ENCODE data around the gene SND1.
A peak's percentile ranks its signal among the peaks of the same experiment; 100 is the strongest.
"Not testable (repeated sequence)": the region's sequence is repeated elsewhere in the genome, so short reads cannot be mapped to it uniquely, and the experiment has no call there.

SND1 gene

GRCh38 chr7:128100225-128100948 lies 448.4 kb downstream of the SND1 start:
- Mint-ChIP-seq H3K4me1 (peaks cover 55% of the 10 kb centered on the region), H3K27me3 (peaks cover 11% of the 10 kb centered on the region), H3K9me3 (no peaks in the 10 kb centered on the region), H3K27ac (peak overlapping the region in 1 of 2 donors; percentile 35), H3K4me3 (no peak overlapping the region)
- ATAC-seq (no peak), DNase-seq (no peak)

GRCh38 chr7:128100949-128101713 lies 449.1 kb downstream of the SND1 start:
- no peak overlapping the region for H3K4me3 Mint-ChIP-seq
- DNase-seq = no peak
- no peak for ATAC-seq
- H3K9me3 Mint-ChIP-seq = no peaks in the 10 kb centered on the region
- H3K27me3 Mint-ChIP-seq = peaks cover 12% of the 10 kb centered on the region
- no peak overlapping the region for H3K27ac Mint-ChIP-seq
- peaks cover 60% of the 10 kb centered on the region for H3K4me1 Mint-ChIP-seq

GRCh38 chr7:128102490-128103291 lies 450.7 kb downstream of the SND1 start:
- DNase-seq (no peak), ATAC-seq (peak; percentile 10)
- H3K4me3 Mint-ChIP-seq = peak overlapping the region in 1 of 2 donors; percentile 47
- H3K4me1 Mint-ChIP-seq = peaks cover 74% of the 10 kb centered on the region
- no peaks in the 10 kb centered on the region for H3K9me3 Mint-ChIP-seq
- peaks cover 12% of the 10 kb centered on the region for H3K27me3 Mint-ChIP-seq
- no peak overlapping the region for H3K27ac Mint-ChIP-seq

- DNase-seq = peak; percentile 29 to 33
- H3K4me3 Mint-ChIP-seq = peak overlapping the region; percentile 82 to 88
- peaks cover 83% of the 10 kb centered on the region for H3K4me1 Mint-ChIP-seq
- peak; percentile 48 for ATAC-seq
- H3K27me3 Mint-ChIP-seq = peaks cover 12% of the 10 kb centered on the region
- no peak overlapping the region for H3K27ac Mint-ChIP-seq
- H3K9me3 Mint-ChIP-seq = no peaks in the 10 kb centered on the region
These were observed 451.6 kb downstream of the SND1 start for GRCh38 chr7:128103498-128104107.

DNA sequence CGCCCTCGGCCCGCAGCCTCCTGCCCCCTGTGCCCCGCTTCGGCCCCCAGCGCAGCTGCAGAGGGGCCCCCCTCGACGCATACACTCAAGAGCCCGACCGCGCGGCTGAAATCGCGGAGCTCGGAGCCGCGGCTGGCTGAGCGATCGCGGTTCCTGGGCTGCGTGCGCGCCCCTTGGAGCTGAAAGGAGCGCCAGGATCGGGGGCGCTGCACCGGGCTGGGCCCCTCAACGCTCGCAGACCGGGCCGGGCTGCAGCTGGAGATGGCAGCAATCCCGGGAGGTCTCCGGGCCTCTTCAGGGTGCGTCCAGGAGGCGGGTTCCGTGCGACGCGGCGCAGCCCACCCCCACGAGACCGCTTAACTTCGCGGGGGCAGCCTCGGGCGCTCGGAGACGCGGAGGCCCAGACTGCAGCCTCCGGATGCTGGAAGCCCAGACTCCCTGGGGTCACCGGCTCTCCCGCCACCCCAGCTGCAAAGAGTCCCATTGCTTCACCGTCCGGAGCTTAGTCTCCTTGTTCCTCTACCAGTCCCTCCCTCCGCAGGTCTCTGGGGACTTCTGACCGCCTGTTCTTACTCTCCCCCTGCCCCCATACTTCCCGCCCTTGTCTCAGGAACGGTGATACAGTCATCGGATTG lies 452.2 kb downstream of the SND1 start:
- Mint-ChIP-seq H3K27me3 (peaks cover 12% of the 10 kb centered on the region), H3K27ac (peak overlapping the region in 1 of 2 donors; percentile 22), H3K9me3 (no peaks in the 10 kb centered on the region), H3K4me1 (peaks cover 85% of the 10 kb centered on the region), H3K4me3 (peak overlapping the region; percentile 82 to 88)
- DNase-seq (peak; percentile 17 to 22), ATAC-seq (peak; percentile 24)

GRCh38 chr7:128105228-128106022 lies 453.4 kb downstream of the SND1 start:
- peaks cover 87% of the 10 kb centered on the region for H3K4me1 Mint-ChIP-seq

DNA sequence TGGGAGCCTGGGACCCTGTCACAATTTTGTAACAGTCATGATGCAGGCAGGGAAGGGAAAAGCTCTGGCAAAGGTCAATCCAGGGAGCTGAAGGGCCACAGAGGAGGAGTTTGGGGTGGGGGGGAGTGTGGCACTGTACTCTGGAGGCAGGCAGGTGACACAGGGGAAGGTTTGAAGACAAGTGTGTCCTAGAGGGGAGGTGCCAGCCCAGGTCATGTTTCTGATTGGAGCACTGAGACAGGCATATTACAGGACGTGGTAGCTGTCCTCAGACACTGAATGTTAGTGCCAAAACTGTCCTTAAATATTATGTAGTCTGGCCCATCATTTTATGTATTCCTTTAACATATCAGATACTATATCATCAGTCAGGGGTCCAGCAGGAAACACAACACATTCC lies 454.8 kb downstream of the SND1 start:
- H3K27me3 Mint-ChIP-seq = peaks cover 12% of the 10 kb centered on the region
- H3K27ac Mint-ChIP-seq = peak overlapping the region in 1 of 2 donors; percentile 93
- H3K4me3 Mint-ChIP-seq = no peak overlapping the region
- ATAC-seq (no peak), DNase-seq (no peak)
- no peaks in the 10 kb centered on the region for H3K9me3 Mint-ChIP-seq
- H3K4me1 Mint-ChIP-seq = peaks cover 88% of the 10 kb centered on the region

More at GRCh38 chr7:128105228-128106022, 453.4 kb downstream of the SND1 start:
- H3K9me3 Mint-ChIP-seq = no peaks in the 10 kb centered on the region
- H3K27me3 Mint-ChIP-seq = peaks cover 12% of the 10 kb centered on the region
- H3K27ac Mint-ChIP-seq = no peak overlapping the region
- no peak for DNase-seq
- peak overlapping the region in 1 of 2 donors; percentile 22 for H3K4me3 Mint-ChIP-seq
- ATAC-seq = no peak

- not testable (repeated sequence) for DNase-seq, H3K27ac Mint-ChIP-seq, H3K9me3 Mint-ChIP-seq, ATAC-seq, H3K4me3 Mint-ChIP-seq
- peaks cover 12% of the 10 kb centered on the region for H3K27me3 Mint-ChIP-seq
- H3K4me1 Mint-ChIP-seq = peaks cover 88% of the 10 kb centered on the region
These were observed 455.5 kb downstream of the SND1 start for GRCh38 chr7:128107516-128107915.

DNA sequence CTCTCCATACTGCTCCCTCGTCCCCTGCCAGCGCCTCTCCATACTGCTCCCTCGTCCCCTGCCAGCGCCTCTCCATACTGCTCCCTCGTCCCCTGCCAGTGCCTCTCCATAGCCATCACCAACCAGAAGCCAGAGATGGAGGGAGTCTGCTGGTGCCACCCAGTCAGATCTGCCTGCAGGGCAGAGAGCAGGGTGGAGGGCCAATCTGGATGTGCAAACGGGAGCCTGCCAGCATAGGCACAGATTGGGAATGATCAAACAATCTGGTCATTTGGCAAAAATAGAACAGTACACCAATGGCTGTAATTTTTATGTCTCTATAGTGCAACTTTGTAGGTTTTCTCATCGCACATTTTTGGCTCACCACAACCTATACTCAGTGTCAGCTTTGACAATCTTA lies 456.1 kb downstream of the SND1 start:
- Mint-ChIP-seq H3K27ac (no peak overlapping the region), H3K27me3 (peaks cover 12% of the 10 kb centered on the region), H3K4me3 (peak overlapping the region in 1 of 2 donors; percentile 86), H3K4me1 (peaks cover 92% of the 10 kb centered on the region), H3K9me3 (no peaks in the 10 kb centered on the region)
- ATAC-seq (peak; percentile 5), DNase-seq (no peak)

- peak overlapping the region; percentile 80 to 86 for H3K4me3 Mint-ChIP-seq
- peaks cover 12% of the 10 kb centered on the region for H3K27me3 Mint-ChIP-seq
- H3K9me3 Mint-ChIP-seq = no peaks in the 10 kb centered on the region
- DNase-seq (peak; percentile 15 to 26), ATAC-seq (peak; percentile 86)
- peak overlapping the region; percentile 77 to 84 for H3K27ac Mint-ChIP-seq
- H3K4me1 Mint-ChIP-seq = peaks cover 86% of the 10 kb centered on the region
These were observed 456.8 kb downstream of the SND1 start for GRCh38 chr7:128108641-128109423.

- not testable (repeated sequence) for H3K9me3 Mint-ChIP-seq, DNase-seq, ATAC-seq
- H3K27ac Mint-ChIP-seq = peak overlapping the region; percentile 33 to 42
- H3K4me1 Mint-ChIP-seq = peaks cover 82% of the 10 kb centered on the region
- peak overlapping the region; percentile 6 to 86 for H3K4me3 Mint-ChIP-seq
- peaks cover 11% of the 10 kb centered on the region for H3K27me3 Mint-ChIP-seq
These were observed 457.5 kb downstream of the SND1 start for GRCh38 chr7:128109424-128109969.

GRCh38 chr7:128110641-128111364 lies 458.8 kb downstream of the SND1 start:
- peak overlapping the region in 1 of 2 donors; percentile 49 for H3K4me3 Mint-ChIP-seq
- H3K9me3 Mint-ChIP-seq = no peaks in the 10 kb centered on the region
- ATAC-seq = no peak
- DNase-seq = no peak
- H3K27me3 Mint-ChIP-seq = no peaks in the 10 kb centered on the region
- peak overlapping the region in 1 of 2 donors; percentile 79 for H3K27ac Mint-ChIP-seq
- H3K4me1 Mint-ChIP-seq = peaks cover 69% of the 10 kb centered on the region
